ENCODE measurements around the gene C1QTNF7. TPM values are rescaled to one million over a fixed set of nuclear protein-coding genes. Genes with fewer than 3 reads are reported as not detected.

Gene C1QTNF7
- total and polyA plus RNA-seq, 4 donors = 9.5 to 15.5 (median 13.7) TPM

DNA sequence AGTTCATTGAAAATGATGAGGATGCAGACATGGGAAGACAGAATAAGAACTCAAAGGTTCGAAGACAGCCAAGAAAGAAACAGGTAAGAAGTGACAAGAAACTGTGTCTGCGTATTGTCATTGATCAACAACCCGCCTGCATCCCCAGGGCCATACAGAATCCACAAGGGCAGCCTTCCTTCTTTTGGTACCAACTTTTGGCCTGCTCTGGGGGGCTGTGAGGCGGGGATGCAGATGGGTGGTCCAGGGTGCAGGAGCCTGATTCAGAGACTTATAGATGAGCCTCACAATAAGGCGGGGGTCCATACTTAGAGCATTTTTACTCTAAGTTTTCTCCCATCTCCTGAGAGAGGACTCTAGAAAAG, 50.9 kb downstream of the C1QTNF7 start:
- no peak for ATAC-seq (ENCODE audit: low FRiP score)
- no peaks in the 10 kb centered on the region for H3K4me1 ChIP-seq (ENCODE audit: control insufficient read depth in 1 of 2, insufficient read depth in 2 of 2, low read length in 2 of 2)
- H3K36me3 ChIP-seq (ENCODE audit: control insufficient read depth in 1 of 2, insufficient read depth in 2 of 2, low read length in 1 of 2) = peaks cover 2 to 7% of the 10 kb centered on the region in 2 donors

GRCh38 chr4:15479089-15479912, 51.5 kb downstream of the C1QTNF7 start:
- peak; percentile 89 for ATAC-seq (ENCODE audit: low FRiP score)
- Histone ChIP-seq H3K27ac (ENCODE audit: low read depth in 1 of 2, low read length in 2 of 2) (peak overlapping the region in 1 of 2 donors; percentile 20), H3K4me3 (ENCODE audit: low read length in 2 of 2) (peak overlapping the region; percentile 12 to 73), H3K9me3 (ENCODE audit: control insufficient read depth, low read length) (no peaks in the 10 kb centered on the region), H3K27me3 (ENCODE audit: control insufficient read depth in 1 of 2, insufficient read depth in 2 of 2, low read length in 1 of 2) (no peaks in the 10 kb centered on the region), H3K36me3 (ENCODE audit: control insufficient read depth in 1 of 2, insufficient read depth in 2 of 2, low read length in 1 of 2) (peaks cover 2 to 7% of the 10 kb centered on the region in 2 donors), H3K4me1 (ENCODE audit: control insufficient read depth in 1 of 2, insufficient read depth in 2 of 2, low read length in 2 of 2) (no peaks in the 10 kb centered on the region)
- intact Hi-C loops (cut with DNase I) = loop anchor here in 1 of 2 donors (5.0 to 10.0 kb wide), 3 partner anchors 173 to 478 kb away; no protein-coding TSS in a partner anchor
- DNase-seq = peak in 1 of 2 donors; percentile 64
- 0 to 4% methylated on average over 11 of the region's 11 CpGs for WGBS, 2 donors

More for the DNA sequence above, 50.9 kb downstream of the C1QTNF7 start:
- no peaks in the 10 kb centered on the region for H3K27me3 ChIP-seq (ENCODE audit: control insufficient read depth in 1 of 2, insufficient read depth in 2 of 2, low read length in 1 of 2)
- no peak for DNase-seq
- WGBS, 2 donors = 34 to 52% methylated on average over 5 of the region's 5 CpGs
- H3K27ac ChIP-seq (ENCODE audit: low read depth in 1 of 2, low read length in 2 of 2) = no peak overlapping the region
- no peak overlapping the region for H3K4me3 ChIP-seq (ENCODE audit: low read length in 2 of 2)
- intact Hi-C loops (cut with DNase I) = loop anchor here in 1 of 2 donors (5.0 to 10.0 kb wide), 3 partner anchors 174 to 479 kb away; no protein-coding TSS in a partner anchor
- no peaks in the 10 kb centered on the region for H3K9me3 ChIP-seq (ENCODE audit: control insufficient read depth, low read length)

DNA sequence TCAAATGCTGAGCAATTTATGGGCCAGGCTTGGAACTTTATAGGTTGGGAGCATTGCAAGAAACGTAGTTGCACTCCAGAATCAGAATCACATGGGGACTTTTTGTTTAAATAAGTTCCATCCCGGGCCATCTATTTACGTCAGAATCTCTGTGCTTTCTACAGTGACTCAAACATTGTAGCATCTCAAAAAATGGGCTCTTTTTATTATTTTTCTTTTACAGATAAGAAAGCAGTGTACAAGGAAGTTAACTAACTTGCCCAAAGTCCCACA, 52.0 kb downstream of the C1QTNF7 start:
- H3K36me3 ChIP-seq (ENCODE audit: control insufficient read depth in 1 of 2, insufficient read depth in 2 of 2, low read length in 1 of 2) = peaks cover 2 to 7% of the 10 kb centered on the region in 2 donors
- peak overlapping the region; percentile 12 to 73 for H3K4me3 ChIP-seq (ENCODE audit: low read length in 2 of 2)
- DNase-seq = no peak
- intact Hi-C loops (cut with DNase I) = loop anchor here (5.0 to 10.0 kb wide), 4 partner anchors 162 to 477 kb away; no protein-coding TSS in a partner anchor
- peak overlapping the region in 1 of 2 donors; percentile 20 for H3K27ac ChIP-seq (ENCODE audit: low read depth in 1 of 2, low read length in 2 of 2)
- H3K27me3 ChIP-seq (ENCODE audit: control insufficient read depth in 1 of 2, insufficient read depth in 2 of 2, low read length in 1 of 2) = no peaks in the 10 kb centered on the region
- no peaks in the 10 kb centered on the region for H3K4me1 ChIP-seq (ENCODE audit: control insufficient read depth in 1 of 2, insufficient read depth in 2 of 2, low read length in 2 of 2)
- ATAC-seq (ENCODE audit: low FRiP score) = peak; percentile 53
- 7 to 8% methylated on average over 3 of the region's 3 CpGs for WGBS, 2 donors
- H3K9me3 ChIP-seq (ENCODE audit: control insufficient read depth, low read length) = no peaks in the 10 kb centered on the region

- Histone ChIP-seq H3K27ac (ENCODE audit: low read depth in 1 of 2, low read length in 2 of 2) (no peak overlapping the region), H3K9me3 (ENCODE audit: control insufficient read depth, low read length) (no peaks in the 10 kb centered on the region), H3K27me3 (ENCODE audit: control insufficient read depth in 1 of 2, insufficient read depth in 2 of 2, low read length in 1 of 2) (no peaks in the 10 kb centered on the region), H3K4me1 (ENCODE audit: control insufficient read depth in 1 of 2, insufficient read depth in 2 of 2, low read length in 2 of 2) (no peaks in the 10 kb centered on the region), H3K36me3 (ENCODE audit: control insufficient read depth in 1 of 2, insufficient read depth in 2 of 2, low read length in 1 of 2) (peaks cover 2 to 6% of the 10 kb centered on the region in 2 donors), H3K4me3 (ENCODE audit: low read length in 2 of 2) (no peak overlapping the region)
- 85 to 93% methylated on average over 2 of the region's 2 CpGs for WGBS, 2 donors
- no peak for ATAC-seq (ENCODE audit: low FRiP score)
- DNase-seq = no peak
- intact Hi-C loops (cut with DNase I) = loop anchor here in 1 of 2 donors (5.0 kb wide), 1 partner anchor 160 kb away; no protein-coding TSS in a partner anchor
These were observed 54.3 kb downstream of the C1QTNF7 start for GRCh38 chr4:15481961-15482745.

- Histone ChIP-seq H3K36me3 (ENCODE audit: control insufficient read depth in 1 of 2, insufficient read depth in 2 of 2, low read length in 1 of 2) (peaks cover 2 to 6% of the 10 kb centered on the region in 2 donors), H3K27me3 (ENCODE audit: control insufficient read depth in 1 of 2, insufficient read depth in 2 of 2, low read length in 1 of 2) (no peaks in the 10 kb centered on the region), H3K4me1 (ENCODE audit: control insufficient read depth in 1 of 2, insufficient read depth in 2 of 2, low read length in 2 of 2) (no peaks in the 10 kb centered on the region), H3K4me3 (ENCODE audit: low read length in 2 of 2) (no peak overlapping the region), H3K27ac (ENCODE audit: low read depth in 1 of 2, low read length in 2 of 2) (no peak overlapping the region), H3K9me3 (ENCODE audit: control insufficient read depth, low read length) (no peaks in the 10 kb centered on the region)
- ATAC-seq (ENCODE audit: low FRiP score) (no peak), DNase-seq (no peak)
- intact Hi-C loops (cut with DNase I) = loop anchor here in 1 of 2 donors (5.0 kb wide), 1 partner anchor 159 kb away; no protein-coding TSS in a partner anchor
- 67 to 69% methylated on average over 2 of the region's 2 CpGs for WGBS, 2 donors
These were observed 55.0 kb downstream of the C1QTNF7 start for GRCh38 chr4:15482842-15483241.

- H3K36me3 ChIP-seq (ENCODE audit: control insufficient read depth in 1 of 2, insufficient read depth in 2 of 2, low read length in 1 of 2) = peaks cover 0 to 2% of the 10 kb centered on the region in 2 donors
These were observed 60.3 kb downstream of the C1QTNF7 start for GRCh38 chr4:15488136-15488535.

DNA sequence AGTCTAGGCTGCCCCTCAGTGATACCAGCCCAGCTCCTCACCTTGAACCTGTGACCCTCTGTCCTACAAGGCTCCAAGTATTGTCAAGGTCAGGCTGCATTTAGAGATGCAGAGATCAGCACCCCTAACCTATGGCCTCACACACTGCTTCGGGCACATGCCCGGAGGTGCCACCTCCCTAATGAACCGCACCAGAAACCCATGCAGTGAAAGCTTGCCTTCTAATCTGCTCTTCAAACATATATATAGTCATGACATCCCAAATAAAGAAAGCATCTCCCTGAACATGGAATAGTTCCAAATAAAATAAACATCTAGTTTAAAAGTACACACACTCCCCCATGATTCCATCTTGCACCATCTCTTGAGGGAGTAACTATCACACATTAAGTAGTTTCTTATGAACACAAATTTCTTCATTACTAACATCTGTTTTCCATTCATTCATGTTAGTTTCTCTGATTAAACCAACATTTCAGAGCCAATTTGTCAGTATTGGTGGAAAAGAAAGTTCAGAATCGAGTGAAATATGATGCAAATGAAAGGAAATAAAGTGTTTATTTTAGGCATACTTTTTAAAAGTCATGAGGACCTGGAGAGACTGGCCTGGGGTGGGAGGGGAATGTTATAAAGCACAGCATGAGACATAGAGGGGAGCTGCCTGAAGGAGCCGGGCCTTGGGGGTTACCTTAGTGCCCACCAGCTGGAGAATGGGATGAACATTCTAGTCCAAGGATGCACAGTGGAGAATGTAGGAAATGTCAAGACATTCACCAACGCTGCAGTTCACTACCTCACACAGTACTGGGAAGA, 61.0 kb downstream of the C1QTNF7 start:
- 67 to 79% methylated on average over 6 of the region's 6 CpGs for WGBS, 2 donors
- peak; percentile 50 for ATAC-seq (ENCODE audit: low FRiP score)
- intact Hi-C loops (cut with DNase I) = no loop called here
- Histone ChIP-seq H3K4me3 (ENCODE audit: low read length in 2 of 2) (no peak overlapping the region), H3K27ac (ENCODE audit: low read depth in 1 of 2, low read length in 2 of 2) (no peak overlapping the region), H3K4me1 (ENCODE audit: control insufficient read depth in 1 of 2, insufficient read depth in 2 of 2, low read length in 2 of 2) (no peaks in the 10 kb centered on the region), H3K36me3 (ENCODE audit: control insufficient read depth in 1 of 2, insufficient read depth in 2 of 2, low read length in 1 of 2) (peaks cover 0 to 2% of the 10 kb centered on the region in 2 donors), H3K27me3 (ENCODE audit: control insufficient read depth in 1 of 2, insufficient read depth in 2 of 2, low read length in 1 of 2) (no peaks in the 10 kb centered on the region), H3K9me3 (ENCODE audit: control insufficient read depth, low read length) (no peaks in the 10 kb centered on the region)
- DNase-seq = no peak

More at GRCh38 chr4:15488136-15488535, 60.3 kb downstream of the C1QTNF7 start:
- Histone ChIP-seq H3K4me3 (ENCODE audit: low read length in 2 of 2) (no peak overlapping the region), H3K27me3 (ENCODE audit: control insufficient read depth in 1 of 2, insufficient read depth in 2 of 2, low read length in 1 of 2) (no peaks in the 10 kb centered on the region), H3K27ac (ENCODE audit: low read depth in 1 of 2, low read length in 2 of 2) (no peak overlapping the region), H3K9me3 (ENCODE audit: control insufficient read depth, low read length) (no peaks in the 10 kb centered on the region), H3K4me1 (ENCODE audit: control insufficient read depth in 1 of 2, insufficient read depth in 2 of 2, low read length in 2 of 2) (no peaks in the 10 kb centered on the region)
- no peak for ATAC-seq (ENCODE audit: low FRiP score)
- no peak for DNase-seq
- intact Hi-C loops (cut with DNase I) = no loop called here

- Histone ChIP-seq H3K9me3 (ENCODE audit: control insufficient read depth, low read length) (no peaks in the 10 kb centered on the region), H3K27ac (ENCODE audit: low read depth in 1 of 2, low read length in 2 of 2) (no peak overlapping the region), H3K4me3 (ENCODE audit: low read length in 2 of 2) (no peak overlapping the region), H3K4me1 (ENCODE audit: control insufficient read depth in 1 of 2, insufficient read depth in 2 of 2, low read length in 2 of 2) (no peaks in the 10 kb centered on the region), H3K27me3 (ENCODE audit: control insufficient read depth in 1 of 2, insufficient read depth in 2 of 2, low read length in 1 of 2) (no peaks in the 10 kb centered on the region), H3K36me3 (ENCODE audit: control insufficient read depth in 1 of 2, insufficient read depth in 2 of 2, low read length in 1 of 2) (peaks cover 0 to 2% of the 10 kb centered on the region in 2 donors)
- intact Hi-C loops (cut with DNase I) = no loop called here
- ATAC-seq (ENCODE audit: low FRiP score) (no peak), DNase-seq (no peak)
- WGBS, 2 donors = 81 to 96% methylated on average over 2 of the region's 2 CpGs
These were observed 61.7 kb downstream of the C1QTNF7 start for GRCh38 chr4:15489551-15489950.

Data from aorta (tissue), 5 donors.